Neural crest cell (in vitro differentiated cells): Measurements from ENCODE around the gene ENHO. TPM values are rescaled to one million over a fixed set of nuclear protein-coding genes. Genes with fewer than 3 reads are reported as not detected.

ENCODE experiments used
- DNase-seq: peaks from one replicate; pipeline ENCODE4 v3.0.0; 2021; ENCODE audit warnings: low read depth, mixed read lengths, low spot score
- H3K27ac Mint-ChIP-seq: one replicate; pipeline ENCODE4 v1.8.0; 2021; ENCODE audit warnings: mild to moderate bottlenecking, mixed read lengths; ENCODE audit not compliant: unreplicated experiment
- H3K27me3 Mint-ChIP-seq: 2 replicates; pipeline ENCODE4 v1.8.0; 2021; ENCODE audit warnings: low read depth, mild to moderate bottlenecking, mixed read lengths
- H3K36me3 Mint-ChIP-seq: 2 replicates; pipeline ENCODE4 v1.8.0; 2021; ENCODE audit warnings: low read depth, mild to moderate bottlenecking, mixed read lengths
- H3K4me1 Mint-ChIP-seq: 2 replicates; pipeline ENCODE4 v1.8.0; 2021; ENCODE audit warnings: mixed read lengths
- H3K4me3 Mint-ChIP-seq: one replicate; pipeline ENCODE4 v1.8.0; 2021; ENCODE audit warnings: mild to moderate bottlenecking, mixed read lengths
- H3K9me3 Mint-ChIP-seq: 2 replicates; pipeline ENCODE4 v1.8.0; 2021; ENCODE audit warnings: mixed read lengths
- total RNA-seq: library from RNA; stranded (reverse); gene quantifications from 2 replicates; pipeline ENCODE4 v1.2.1, GENCODE V29; 2021
- TF ChIP-seq, protein P1 (sequence below): fragments of 200-600 bp; sonication (generic); conservative IDR thresholded peaks from 2 replicates; pipeline ENCODE4 v1.5.0; 2021; ENCODE audit warnings: antibody characterized with exemption, mild to moderate bottlenecking

The ENHO gene
- total RNA-seq, 1 donor from 2014 or later = 13.2 TPM

DNA sequence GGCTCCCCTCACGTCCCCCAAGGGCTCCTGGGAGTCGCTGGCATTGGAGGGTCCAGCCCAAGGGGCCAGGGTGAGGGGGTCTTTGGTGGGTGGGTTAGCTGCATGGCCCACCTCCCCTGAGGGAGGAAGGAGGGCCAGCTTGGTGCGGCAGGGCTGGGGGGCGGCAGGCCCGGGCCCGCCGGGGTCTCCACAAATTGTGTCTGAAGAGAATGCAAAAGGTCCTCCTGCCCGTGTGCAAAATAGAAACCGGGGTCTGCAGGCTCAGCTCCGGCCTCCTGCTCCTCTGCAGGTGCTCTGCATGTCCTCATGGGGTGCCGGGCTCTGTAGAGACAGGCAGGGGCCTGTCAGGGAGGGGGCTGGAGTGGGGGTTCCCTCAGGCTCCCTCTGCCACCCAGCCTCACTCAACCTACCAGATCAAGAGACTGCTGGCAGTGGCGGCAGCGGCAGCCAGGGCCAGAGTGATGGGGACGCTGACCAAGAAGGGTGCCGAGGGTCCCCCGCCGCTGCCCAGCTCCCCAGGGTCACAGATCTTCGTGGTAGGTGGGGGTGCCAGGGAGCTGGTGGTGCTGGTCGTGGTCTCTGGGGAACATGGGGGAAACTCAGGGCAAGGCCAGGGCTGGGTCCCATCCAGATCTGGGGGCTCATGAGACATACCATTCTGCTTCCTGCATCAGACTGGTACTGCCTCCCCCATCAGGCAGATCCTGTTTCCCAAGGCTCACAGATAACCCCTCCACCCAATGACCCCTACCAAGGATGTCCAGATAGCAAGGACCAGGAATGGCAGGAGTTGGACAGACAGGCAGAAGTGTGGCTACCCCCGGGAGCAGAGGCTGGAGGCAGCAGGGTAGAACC lies 29.2 kb upstream of the ENHO start:
- peaks cover 28% of the 10 kb centered on the region for H3K4me1 Mint-ChIP-seq
- peaks cover 5% of the 10 kb centered on the region for H3K27me3 Mint-ChIP-seq
- peaks cover 6% of the 10 kb centered on the region for H3K36me3 Mint-ChIP-seq
- DNase-seq = no peak
- TF ChIP-seq, protein P1, sequence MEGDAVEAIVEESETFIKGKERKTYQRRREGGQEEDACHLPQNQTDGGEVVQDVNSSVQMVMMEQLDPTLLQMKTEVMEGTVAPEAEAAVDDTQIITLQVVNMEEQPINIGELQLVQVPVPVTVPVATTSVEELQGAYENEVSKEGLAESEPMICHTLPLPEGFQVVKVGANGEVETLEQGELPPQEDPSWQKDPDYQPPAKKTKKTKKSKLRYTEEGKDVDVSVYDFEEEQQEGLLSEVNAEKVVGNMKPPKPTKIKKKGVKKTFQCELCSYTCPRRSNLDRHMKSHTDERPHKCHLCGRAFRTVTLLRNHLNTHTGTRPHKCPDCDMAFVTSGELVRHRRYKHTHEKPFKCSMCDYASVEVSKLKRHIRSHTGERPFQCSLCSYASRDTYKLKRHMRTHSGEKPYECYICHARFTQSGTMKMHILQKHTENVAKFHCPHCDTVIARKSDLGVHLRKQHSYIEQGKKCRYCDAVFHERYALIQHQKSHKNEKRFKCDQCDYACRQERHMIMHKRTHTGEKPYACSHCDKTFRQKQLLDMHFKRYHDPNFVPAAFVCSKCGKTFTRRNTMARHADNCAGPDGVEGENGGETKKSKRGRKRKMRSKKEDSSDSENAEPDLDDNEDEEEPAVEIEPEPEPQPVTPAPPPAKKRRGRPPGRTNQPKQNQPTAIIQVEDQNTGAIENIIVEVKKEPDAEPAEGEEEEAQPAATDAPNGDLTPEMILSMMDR = no peak
- H3K9me3 Mint-ChIP-seq = no peaks in the 10 kb centered on the region
- no peak overlapping the region for H3K4me3 Mint-ChIP-seq
- no peak overlapping the region for H3K27ac Mint-ChIP-seq

DNA sequence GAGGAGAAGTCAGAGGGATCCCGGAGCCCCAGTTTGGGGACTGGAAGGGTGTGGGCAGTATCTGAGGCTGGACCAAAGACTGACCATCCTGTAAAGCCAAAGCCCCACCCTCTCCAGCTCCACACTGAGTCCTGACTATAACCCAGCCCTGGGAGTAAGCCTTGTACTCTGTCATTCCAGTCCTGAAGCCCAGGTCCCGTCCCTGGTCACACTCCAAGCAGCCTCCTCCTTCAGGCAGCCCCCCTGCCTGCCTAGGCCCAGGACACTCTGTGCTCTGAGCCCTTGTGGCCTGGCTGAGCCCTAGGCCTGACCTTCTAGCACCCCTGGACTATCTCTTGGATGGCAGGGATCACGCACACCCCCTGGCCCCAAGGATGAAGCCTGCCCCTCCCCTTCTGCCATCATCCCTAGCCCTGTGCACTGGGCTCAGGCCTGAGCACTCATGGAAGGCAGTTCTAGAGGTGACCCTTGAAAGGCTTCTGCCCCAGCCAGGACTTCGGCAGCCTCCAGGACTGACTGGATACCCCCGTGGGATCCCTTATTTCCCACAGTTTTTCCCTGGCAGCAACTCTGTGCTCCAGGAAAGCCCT lies 28.0 kb upstream of the ENHO start:
- H3K9me3 Mint-ChIP-seq = no peaks in the 10 kb centered on the region
- no peak overlapping the region for H3K4me3 Mint-ChIP-seq

DNA sequence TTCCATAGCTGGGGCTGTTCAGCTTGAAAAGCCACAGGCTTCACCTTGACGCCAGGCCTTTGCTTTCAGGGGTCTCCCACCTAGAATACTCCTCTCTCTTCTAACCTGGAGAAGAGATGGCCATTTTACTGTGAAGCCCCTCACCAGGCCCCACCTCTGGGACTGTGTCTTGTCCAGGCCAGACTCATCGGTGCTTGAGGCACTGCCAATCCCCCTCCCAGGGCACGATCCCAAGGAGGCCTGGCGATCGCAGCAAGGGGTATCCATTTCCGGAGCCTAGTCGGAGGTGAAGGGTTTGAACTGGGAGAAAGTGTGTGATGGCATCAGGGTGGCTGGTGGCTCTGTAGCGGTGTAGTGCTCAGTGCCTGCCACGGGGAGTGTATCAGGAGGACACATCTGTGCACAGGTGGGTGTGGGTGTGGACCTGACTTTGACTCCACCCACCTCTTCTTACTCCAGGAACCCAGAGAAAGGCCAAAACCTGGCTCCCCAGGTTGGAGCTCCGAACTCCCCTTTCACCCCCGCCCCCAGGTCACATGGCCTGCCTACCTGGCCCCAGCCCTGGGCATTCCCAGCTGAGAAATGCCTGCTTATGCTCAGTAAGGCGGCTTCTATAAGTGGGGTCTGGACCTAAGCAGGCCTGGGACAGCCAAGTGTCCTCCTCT lies 27.4 kb upstream of the ENHO start:
- TF ChIP-seq, protein P1 = no peak
- Mint-ChIP-seq H3K27ac (no peak overlapping the region), H3K36me3 (peaks cover 4% of the 10 kb centered on the region), H3K4me3 (no peak overlapping the region), H3K27me3 (peaks cover 14% of the 10 kb centered on the region), H3K9me3 (no peaks in the 10 kb centered on the region), H3K4me1 (peaks cover 20% of the 10 kb centered on the region)
- no peak for DNase-seq

More for the DNA sequence above, 28.0 kb upstream of the ENHO start:
- peaks cover 4% of the 10 kb centered on the region for H3K36me3 Mint-ChIP-seq
- no peak for DNase-seq
- H3K4me1 Mint-ChIP-seq = peaks cover 25% of the 10 kb centered on the region
- peaks cover 9% of the 10 kb centered on the region for H3K27me3 Mint-ChIP-seq
- H3K27ac Mint-ChIP-seq = no peak overlapping the region
- TF ChIP-seq, protein P1 = no peak

DNA sequence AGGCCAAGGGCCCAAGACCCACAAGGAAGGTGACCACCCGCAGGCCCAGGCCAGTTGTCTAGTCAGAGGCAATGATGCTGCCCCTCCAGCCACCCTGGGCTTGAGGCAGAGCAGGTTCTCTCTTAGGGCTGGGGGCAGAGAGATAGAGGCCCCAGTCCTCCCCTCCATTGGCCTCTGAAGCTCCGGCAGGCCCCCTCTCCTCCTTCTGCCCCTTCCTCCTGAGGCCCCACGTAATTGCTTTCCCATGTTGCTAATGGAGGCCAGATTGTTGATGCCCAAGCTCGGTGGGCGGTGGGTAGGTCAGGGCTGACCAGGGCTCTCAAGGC lies 26.6 kb upstream of the ENHO start:
- no peak overlapping the region for H3K27ac Mint-ChIP-seq
- TF ChIP-seq, protein P1 = no peak
- no peak for DNase-seq
- no peaks in the 10 kb centered on the region for H3K36me3 Mint-ChIP-seq
- peaks cover 13% of the 10 kb centered on the region for H3K4me1 Mint-ChIP-seq
- H3K4me3 Mint-ChIP-seq = no peak overlapping the region
- no peaks in the 10 kb centered on the region for H3K9me3 Mint-ChIP-seq
- peaks cover 20% of the 10 kb centered on the region for H3K27me3 Mint-ChIP-seq

DNA sequence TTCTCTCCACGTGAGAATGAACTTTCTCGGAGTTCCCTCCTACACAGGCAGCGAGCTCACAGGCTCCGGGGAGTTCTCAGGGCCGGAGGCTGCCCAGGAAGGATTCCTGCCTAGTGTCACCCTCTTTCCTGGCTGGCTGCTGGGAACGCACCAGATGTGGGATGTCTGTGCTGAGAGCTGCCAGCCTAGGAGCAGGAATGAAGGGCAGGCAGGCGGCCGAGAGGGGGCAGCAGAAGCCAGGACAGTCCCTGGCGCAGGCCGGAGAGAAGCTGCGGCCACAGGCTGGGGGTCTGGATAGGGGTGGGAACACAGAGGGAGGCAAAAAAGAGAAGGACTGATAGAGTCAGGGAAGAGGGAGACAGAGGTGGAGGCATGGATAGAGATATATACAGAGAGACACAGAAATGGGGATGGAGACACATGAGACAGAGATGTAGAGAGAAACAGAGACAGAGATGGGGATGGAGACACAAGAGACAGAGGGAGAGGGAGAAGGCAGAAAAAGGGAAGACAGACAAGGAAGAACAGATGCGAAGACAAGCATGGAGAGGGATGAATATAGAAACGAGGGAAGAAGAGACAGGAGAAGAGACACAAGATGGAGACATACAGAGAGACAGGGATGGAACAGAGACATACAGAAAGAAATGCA lies 25.3 kb upstream of the ENHO start:
- H3K9me3 Mint-ChIP-seq = no peaks in the 10 kb centered on the region
- peak; percentile 83 for DNase-seq
- no peaks in the 10 kb centered on the region for H3K36me3 Mint-ChIP-seq
- H3K4me1 Mint-ChIP-seq = peaks cover 13% of the 10 kb centered on the region
- TF ChIP-seq, protein P1 = peak; percentile 89
- H3K27me3 Mint-ChIP-seq = peaks cover 23% of the 10 kb centered on the region
- H3K4me3 Mint-ChIP-seq = peak overlapping the region; percentile 17
- H3K27ac Mint-ChIP-seq = no peak overlapping the region
